SK-N-SH (cell line): Measurements from ENCODE around the gene LRRC26.

Source experiments
- CTCF ChIP-seq: fragments of 200-600 bp; sonication (generic); IDR thresholded peaks from 2 replicates; pipeline ENCODE4 v1.6.1; 2017; ENCODE audit warnings: antibody characterized with exemption, mild to moderate bottlenecking, moderate library complexity
- EP300 ChIP-seq, 2 experiments: IDR thresholded peaks; 2 replicates each; pipeline versions ENCODE4 v1.4.0 to v1.6.1; 2012; ENCODE audit warnings: borderline replicate concordance in 1 of 2, low read depth in 1 of 2, low read length in 1 of 2
- EZH2phosphoT487 ChIP-seq: fragments of 200-600 bp; sonication (generic); IDR thresholded peaks from 2 replicates; pipeline ENCODE4 v1.6.1; 2017; ENCODE audit warnings: low read depth, mixed run types, mild to moderate bottlenecking, antibody characterized with exemption, moderate library complexity, borderline replicate concordance
- GATA2 ChIP-seq: sonication (generic); formaldehyde crosslinking; IDR thresholded peaks from 2 replicates; pipeline ENCODE4 v1.5.0; 2020; ENCODE audit warnings: mild to moderate bottlenecking, missing genetic modification reagents
- JUND ChIP-seq: IDR thresholded peaks from 2 replicates; pipeline ENCODE4 v1.4.0; 2012
- MXI1 ChIP-seq: IDR thresholded peaks from 2 replicates; pipeline ENCODE4 v1.6.1; 2012; ENCODE audit warnings: mild to moderate bottlenecking, low read depth, low read length, improper control_type of control experiment
- POLR2AphosphoS5 ChIP-seq: IDR thresholded peaks from 2 replicates; pipeline ENCODE4 v1.6.1; 2012; ENCODE audit warnings: low read depth, low read length
- RAD21 ChIP-seq: IDR thresholded peaks from 2 replicates; pipeline ENCODE4 v1.6.1; 2012; ENCODE audit warnings: mild to moderate bottlenecking, low read length
- REST ChIP-seq: IDR thresholded peaks from 2 replicates; pipeline ENCODE4 v1.6.1; 2012; ENCODE audit warnings: mild to moderate bottlenecking, low read depth, low read length, moderate library complexity
- RFX5 ChIP-seq: IDR thresholded peaks from 2 replicates; pipeline ENCODE4 v1.6.1; 2012; ENCODE audit warnings: mild to moderate bottlenecking, improper control_type of control experiment, low read length
- SIN3A ChIP-seq: IDR thresholded peaks from 2 replicates; pipeline ENCODE4 v1.6.1; 2012; ENCODE audit warnings: low read depth, mild to moderate bottlenecking, low read length, moderate library complexity, borderline replicate concordance
- SMC3 ChIP-seq: IDR thresholded peaks from 2 replicates; pipeline ENCODE4 v1.6.1; 2012; ENCODE audit warnings: low read depth, low read length, improper control_type of control experiment
- TEAD4 ChIP-seq: IDR thresholded peaks from 2 replicates; pipeline ENCODE4 v1.4.0; 2012; ENCODE audit warnings: mild to moderate bottlenecking, borderline replicate concordance; ENCODE audit not compliant: insufficient read depth
- YY1 ChIP-seq: IDR thresholded peaks from 2 replicates; pipeline ENCODE4 v1.4.0; 2012; ENCODE audit warnings: low read depth, mild to moderate bottlenecking

- TF ChIP-seq REST (no peak), RAD21 (no peak), SMC3 (no peak), CTCF (no peak), TEAD4 (no peak), RFX5 (no peak), POLR2AphosphoS5 (no peak), JUND (no peak), MXI1 (no peak), SIN3A (no peak), EZH2phosphoT487 (no peak), YY1 (no peak), EP300 (IDR thresholded peaks at IDR 0.05; ENCODE audit: borderline replicate concordance in 1 of 2, low read depth in 1 of 2, low read length in 1 of 2) (no peak), GATA2 (no peak)
Observed at GRCh38 chr9:137172901-137173795, 3.3 kb upstream of the LRRC26 start.
